Suprapubic skin (tissue), 4 donors: ENCODE results near the gene ITPRID2. TPM values are rescaled to one million over a fixed set of nuclear protein-coding genes. Genes with fewer than 3 reads are reported as not detected.
A peak's percentile ranks its signal among the peaks of the same experiment; 100 is the strongest.

ENCODE experiments used
- DNase-seq, 2 donors: peaks; one replicate each; pipeline ENCODE4 v3.0.0-alpha.2; 2019; ENCODE audit warnings: low spot score in 2 of 2
- H3K27ac ChIP-seq: fragments of 200-600 bp; sonication (generic); one replicate; pipeline ENCODE4 v1.5.1; 2019
- H3K27me3 ChIP-seq: fragments of 200-600 bp; sonication (generic); one replicate; pipeline ENCODE4 v1.5.1; 2019
- H3K36me3 ChIP-seq: fragments of 200-600 bp; sonication (generic); one replicate; pipeline ENCODE4 v1.5.1; 2019
- H3K4me1 ChIP-seq: fragments of 200-600 bp; sonication (generic); one replicate; pipeline ENCODE4 v1.5.1; 2019
- H3K4me3 ChIP-seq: fragments of 200-600 bp; sonication (generic); one replicate; pipeline ENCODE4 v1.5.1; 2019; ENCODE audit warnings: mild to moderate bottlenecking
- H3K9me3 ChIP-seq: fragments of 200-600 bp; sonication (generic); one replicate; pipeline ENCODE4 v1.5.1; 2019
- CTCF ChIP-seq, 2 donors: fragments of 200-600 bp in 1 of 2; fragments of 450-650 bp in 1 of 2; sonication (generic) in 1 of 2; IDR thresholded peaks; one replicate each; pipeline ENCODE4 v1.5.1; 2016 to 2019; ENCODE audit warnings: antibody characterized with exemption in 2 of 2, mild to moderate bottlenecking in 1 of 2, moderate library complexity in 1 of 2
- EP300 ChIP-seq: sonication (generic); formaldehyde crosslinking; IDR thresholded peaks from one replicate; pipeline ENCODE4 v1.6.1; 2017; ENCODE audit warnings: antibody characterized with exemption
- POLR2A ChIP-seq, 2 donors: fragments of 450-650 bp; IDR thresholded peaks; one replicate each; pipeline ENCODE4 v1.6.1; 2017; ENCODE audit warnings: antibody characterized with exemption in 2 of 2, mild to moderate bottlenecking in 2 of 2, moderate library complexity in 2 of 2
- POLR2AphosphoS5 ChIP-seq, 3 donors: sonication (generic); formaldehyde crosslinking; IDR thresholded peaks; one replicate each; pipeline ENCODE4 v1.6.1; 2017; ENCODE audit warnings: antibody characterized with exemption in 3 of 3
- WGBS: methylation state at CpG from one replicate; pipeline ENCODE4 v1.1.5; 2018; 5-methylcytosine and 5-hydroxymethylcytosine counted together
- total RNA-seq, 4 donors: library from RNA; depleted of rRNA; stranded (reverse); fragments of >200 nt; gene quantifications; one replicate each; pipeline ENCODE4 v1.1.0, GENCODE V29; 2016

The ITPRID2 gene
- total RNA-seq, 4 donors from 2014 or later, result 172 to 288 (median 242) TPM

GRCh38 chr2:181895818-181896217 is 4.3 kb downstream of the ITPRID2 start:
- WGBS, result 32% methylated on average over 1 of the region's 1 CpG
- Histone ChIP-seq H3K36me3 (peaks cover 23% of the 10 kb centered on the region), H3K9me3 (no peaks in the 10 kb centered on the region), H3K27ac (no peak overlapping the region), H3K27me3 (no peaks in the 10 kb centered on the region), H3K4me3 (peak overlapping the region; percentile 20), H3K4me1 (peaks cover 56% of the 10 kb centered on the region)
- no peak for DNase-seq
- no peak for TF ChIP-seq POLR2AphosphoS5 (IDR thresholded peaks at IDR 0.05)
- TF ChIP-seq CTCF (IDR thresholded peaks at IDR 0.05), result no peak
- TF ChIP-seq POLR2A (IDR thresholded peaks at IDR 0.05), result no peak
- no peak for TF ChIP-seq EP300

- peaks cover 56% of the 10 kb centered on the region for H3K4me1 ChIP-seq
- peak overlapping the region; percentile 12 for H3K27ac ChIP-seq
- TF ChIP-seq CTCF (IDR thresholded peaks at IDR 0.05), result no peak
- TF ChIP-seq EP300, result no peak
- no peak for TF ChIP-seq POLR2A (IDR thresholded peaks at IDR 0.05)
- no peaks in the 10 kb centered on the region for H3K27me3 ChIP-seq
- no peaks in the 10 kb centered on the region for H3K9me3 ChIP-seq
- 33% methylated on average over 1 of the region's 1 CpG for WGBS
- no peak for DNase-seq
- peak overlapping the region; percentile 20 for H3K4me3 ChIP-seq
- peaks cover 27% of the 10 kb centered on the region for H3K36me3 ChIP-seq
These were observed 4.8 kb downstream of the ITPRID2 start for GRCh38 chr2:181896286-181896685.

GRCh38 chr2:181900007-181900651 is 8.6 kb downstream of the ITPRID2 start:
- Histone ChIP-seq H3K4me1 (peaks cover 57% of the 10 kb centered on the region), H3K4me3 (no peak overlapping the region), H3K36me3 (peaks cover 56% of the 10 kb centered on the region), H3K9me3 (no peaks in the 10 kb centered on the region), H3K27ac (no peak overlapping the region), H3K27me3 (no peaks in the 10 kb centered on the region)
- no peak for DNase-seq
- 52% methylated on average over 3 of the region's 3 CpGs for WGBS
- TF ChIP-seq CTCF (IDR thresholded peaks at IDR 0.05) (no peak), EP300 (no peak), POLR2A (IDR thresholded peaks at IDR 0.05) (no peak), POLR2AphosphoS5 (IDR thresholded peaks at IDR 0.05) (no peak)

GRCh38 chr2:181902625-181903024 is 11.1 kb downstream of the ITPRID2 start:
- TF ChIP-seq POLR2A (IDR thresholded peaks at IDR 0.05) (no peak), EP300 (no peak), CTCF (IDR thresholded peaks at IDR 0.05) (no peak), POLR2AphosphoS5 (IDR thresholded peaks at IDR 0.05) (no peak)
- WGBS, result 76% methylated on average over 3 of the region's 3 CpGs
- Histone ChIP-seq H3K27ac (no peak overlapping the region), H3K36me3 (peaks cover 62% of the 10 kb centered on the region), H3K4me3 (no peak overlapping the region), H3K9me3 (no peaks in the 10 kb centered on the region), H3K4me1 (peaks cover 41% of the 10 kb centered on the region), H3K27me3 (no peaks in the 10 kb centered on the region)
- DNase-seq, result no peak

- H3K4me1 ChIP-seq, result peaks cover 40% of the 10 kb centered on the region
- no peak for DNase-seq
- WGBS, result 42% methylated on average over 2 of the region's 2 CpGs
- no peak overlapping the region for H3K4me3 ChIP-seq
- TF ChIP-seq CTCF (IDR thresholded peaks at IDR 0.05) (peak in 1 of 2 donors; percentile 10), EP300 (no peak), POLR2A (IDR thresholded peaks at IDR 0.05) (no peak)
- no peak overlapping the region for H3K27ac ChIP-seq
- no peaks in the 10 kb centered on the region for H3K27me3 ChIP-seq
- peaks cover 56% of the 10 kb centered on the region for H3K36me3 ChIP-seq
- no peaks in the 10 kb centered on the region for H3K9me3 ChIP-seq
These were observed 12.6 kb downstream of the ITPRID2 start for GRCh38 chr2:181904022-181904632.
